ENCODE data around the gene SPDYE11.
"Not testable (repeated sequence)": the region's sequence is repeated elsewhere in the genome, so short reads cannot be mapped to it uniquely, and the experiment has no call there.

The SPDYE11 gene

GRCh38 chr7:73057811-73058210, at the start of gene SPDYE11:
SPDYE11 (minus strand) TSS chr7:73057911; CDS start chr7:73056111, 1,800 bp downstream.
- not testable (repeated sequence) for DNase-seq (ENCODE audit: low read depth)

- DNase-seq (ENCODE audit: low read depth): not testable (repeated sequence)
Measured at GRCh38 chr7:73085938-73086337, 28.2 kb upstream of the SPDYE11 start, which contains the start of gene SPDYE9. SPDYE9 (minus strand) TSS chr7:73086038; CDS start chr7:73084238, 1,800 bp downstream.

GRCh38 chr7:73029666-73030065, 28.0 kb downstream of the SPDYE11 start, which contains the start of gene SPDYE8:
SPDYE8 (minus strand) TSS chr7:73029766; CDS start chr7:73027966, 1,800 bp downstream.
- DNase-seq (ENCODE audit: low read depth): not testable (repeated sequence)

- DNase-seq (ENCODE audit: low read depth): not testable (repeated sequence)
Measured at GRCh38 chr7:73006491-73006890, 51.2 kb downstream of the SPDYE11 start.

- peak; percentile 59 for DNase-seq (ENCODE audit: low read depth)
Measured at GRCh38 chr7:73005693-73006447, 51.8 kb downstream of the SPDYE11 start.

GRCh38 chr7:73005356-73005692, 52.4 kb downstream of the SPDYE11 start:
- not testable (repeated sequence) for DNase-seq (ENCODE audit: low read depth)

- not testable (repeated sequence) for DNase-seq (ENCODE audit: low read depth)
Measured at GRCh38 chr7:72997887-72998468, 59.7 kb downstream of the SPDYE11 start.

All from stromal cell of bone marrow (primary cell).